DOHH2 (cell line): ENCODE measurements around the gene GOSR2.

ENCODE experiments used
- H3F3A ChIP-seq: fragments of 200-600 bp; sonication (generic), shearing (Covaris generic); 2 replicates; pipeline ENCODE4 v1.6.0; 2016; ENCODE audit warnings: antibody characterized with exemption, mild to moderate bottlenecking; ENCODE audit not compliant: control insufficient read depth, insufficient read depth
- H3K27ac ChIP-seq: fragments of 200-600 bp; sonication (generic); 2 replicates; pipeline ENCODE4 v1.5.1; 2014; ENCODE audit warnings: low read depth, mild to moderate bottlenecking, low read length, moderate library complexity
- H3K27me3 ChIP-seq: fragments of 200-600 bp; sonication (generic); 2 replicates; pipeline ENCODE4 v1.6.1; 2014; ENCODE audit warnings: mild to moderate bottlenecking, low read length, mixed read lengths; ENCODE audit not compliant: control insufficient read depth
- H3K36me3 ChIP-seq: fragments of 200-600 bp; sonication (generic); 2 replicates; pipeline ENCODE4 v1.6.1; 2014; ENCODE audit warnings: mild to moderate bottlenecking, low read length, moderate library complexity, mixed read lengths; ENCODE audit not compliant: control insufficient read depth
- H3K4me1 ChIP-seq: fragments of 200-600 bp; sonication (generic); 2 replicates; pipeline ENCODE4 v1.6.1; 2014; ENCODE audit warnings: mild to moderate bottlenecking, low read length, mixed read lengths; ENCODE audit not compliant: control insufficient read depth
- H3K4me2 ChIP-seq: fragments of 200-600 bp; sonication (generic); 2 replicates; pipeline ENCODE4 v1.6.0; 2014; ENCODE audit warnings: mild to moderate bottlenecking, low read length, moderate library complexity
- H3K4me3 ChIP-seq: fragments of 200-600 bp; sonication (generic); 2 replicates; pipeline ENCODE4 v1.5.1; 2014; ENCODE audit warnings: mild to moderate bottlenecking, low read length, mixed read lengths
- H3K79me2 ChIP-seq: fragments of 200-600 bp; sonication (generic); 2 replicates; pipeline ENCODE4 v1.6.1; 2014; ENCODE audit warnings: mild to moderate bottlenecking, low read length, mixed read lengths; ENCODE audit not compliant: control insufficient read depth
- H3K9me2 ChIP-seq: fragments of 200-600 bp; sonication (generic); replicated peaks from 2 replicates; pipeline ENCODE4 v1.6.1; 2014; ENCODE audit warnings: mild to moderate bottlenecking, low read length, mixed read lengths; ENCODE audit not compliant: control insufficient read depth
- H3K9me3 ChIP-seq: fragments of 200-600 bp; sonication (generic); 2 replicates; pipeline ENCODE4 v1.6.1; 2014; ENCODE audit warnings: antibody characterized with exemption, low read length, mixed read lengths; ENCODE audit not compliant: control insufficient read depth, insufficient read depth
- H4K20me1 ChIP-seq: fragments of 200-600 bp; sonication (generic); 2 replicates; pipeline ENCODE4 v1.6.0; 2014; ENCODE audit warnings: low read depth, mild to moderate bottlenecking, antibody characterized with exemption, low read length, moderate library complexity; ENCODE audit not compliant: control insufficient read depth, insufficient read depth
- CTCF ChIP-seq: fragments of 200-600 bp; sonication (generic); IDR thresholded peaks from one replicate; pipeline ENCODE4 v1.5.1; 2014; ENCODE audit warnings: antibody characterized with exemption, mild to moderate bottlenecking, low read depth, low read length; ENCODE audit not compliant: poor library complexity, severe bottlenecking
- EZH2phosphoT487 ChIP-seq: fragments of 200-600 bp; sonication (generic); IDR thresholded peaks from 2 replicates; pipeline ENCODE4 v1.6.1; 2017; ENCODE audit warnings: borderline replicate concordance, mild to moderate bottlenecking, antibody characterized with exemption, low read length, moderate library complexity, mixed read lengths

The GOSR2 gene

GRCh38 chr17:46885415-46886309 lies 37.3 kb upstream of the GOSR2 start:
- H3K4me2 ChIP-seq = no peak overlapping the region
- no peaks in the 10 kb centered on the region for H3K79me2 ChIP-seq
- H4K20me1 ChIP-seq = 0 out of 2 replicates have a peak, but pooled peaks cover 2% of the 10 kb centered on the region
- peaks cover 42% of the 10 kb centered on the region for H3K27me3 ChIP-seq
- no peaks in the 10 kb centered on the region for H3F3A ChIP-seq
- no peak overlapping the region for H3K27ac ChIP-seq
- no peak overlapping the region for H3K4me3 ChIP-seq
- TF ChIP-seq CTCF = no peak
- no peak for TF ChIP-seq EZH2phosphoT487
- H3K36me3 ChIP-seq = no peaks in the 10 kb centered on the region
- no peaks in the 10 kb centered on the region for H3K9me2 ChIP-seq
- H3K9me3 ChIP-seq = no peaks in the 10 kb centered on the region
- H3K4me1 ChIP-seq = no peaks in the 10 kb centered on the region

GRCh38 chr17:46886310-46886663 lies 36.7 kb upstream of the GOSR2 start:
- H4K20me1 ChIP-seq = 0 out of 2 replicates have a peak, but pooled peaks cover 2% of the 10 kb centered on the region
- H3K4me1 ChIP-seq = no peaks in the 10 kb centered on the region
- no peak overlapping the region for H3K4me3 ChIP-seq
- no peak overlapping the region for H3K27ac ChIP-seq
- no peaks in the 10 kb centered on the region for H3K9me2 ChIP-seq
- H3F3A ChIP-seq = no peaks in the 10 kb centered on the region
- TF ChIP-seq EZH2phosphoT487 (no peak), CTCF (no peak)
- H3K9me3 ChIP-seq = no peaks in the 10 kb centered on the region
- H3K36me3 ChIP-seq = no peaks in the 10 kb centered on the region
- peaks cover 44% of the 10 kb centered on the region for H3K27me3 ChIP-seq
- H3K79me2 ChIP-seq = no peaks in the 10 kb centered on the region
- H3K4me2 ChIP-seq = no peak overlapping the region

- Histone ChIP-seq H3K9me2 (no peaks in the 10 kb centered on the region), H3K4me3 (no peak overlapping the region), H3K4me1 (no peaks in the 10 kb centered on the region), H3K27ac (no peak overlapping the region), H4K20me1 (0 out of 2 replicates have a peak, but pooled peaks cover 2% of the 10 kb centered on the region), H3F3A (no peaks in the 10 kb centered on the region), H3K27me3 (peaks cover 52% of the 10 kb centered on the region), H3K9me3 (no peaks in the 10 kb centered on the region), H3K36me3 (no peaks in the 10 kb centered on the region), H3K79me2 (no peaks in the 10 kb centered on the region), H3K4me2 (no peak overlapping the region)
- TF ChIP-seq CTCF = no peak
- TF ChIP-seq EZH2phosphoT487 = no peak
These were observed 35.2 kb upstream of the GOSR2 start for GRCh38 chr17:46887717-46888116.
